Forelimb muscle (tissue), 1 donor: Measurements from ENCODE around the gene RIMS1. TPM values are rescaled to one million over a fixed set of nuclear protein-coding genes. Genes with fewer than 3 reads are reported as not detected.

Source experiments
- DNase-seq: peaks from one replicate; pipeline ENCODE4 v3.0.0-alpha.2; 2013; ENCODE audit warnings: low read depth
- polyA plus RNA-seq: library from polyadenylated mRNA; unstranded; fragments of 120-200 nt; gene quantifications from one replicate; pipeline ENCODE4 v1.2.1, GENCODE V29; 2013; ENCODE audit not compliant: insufficient read length

The RIMS1 gene, protein sequence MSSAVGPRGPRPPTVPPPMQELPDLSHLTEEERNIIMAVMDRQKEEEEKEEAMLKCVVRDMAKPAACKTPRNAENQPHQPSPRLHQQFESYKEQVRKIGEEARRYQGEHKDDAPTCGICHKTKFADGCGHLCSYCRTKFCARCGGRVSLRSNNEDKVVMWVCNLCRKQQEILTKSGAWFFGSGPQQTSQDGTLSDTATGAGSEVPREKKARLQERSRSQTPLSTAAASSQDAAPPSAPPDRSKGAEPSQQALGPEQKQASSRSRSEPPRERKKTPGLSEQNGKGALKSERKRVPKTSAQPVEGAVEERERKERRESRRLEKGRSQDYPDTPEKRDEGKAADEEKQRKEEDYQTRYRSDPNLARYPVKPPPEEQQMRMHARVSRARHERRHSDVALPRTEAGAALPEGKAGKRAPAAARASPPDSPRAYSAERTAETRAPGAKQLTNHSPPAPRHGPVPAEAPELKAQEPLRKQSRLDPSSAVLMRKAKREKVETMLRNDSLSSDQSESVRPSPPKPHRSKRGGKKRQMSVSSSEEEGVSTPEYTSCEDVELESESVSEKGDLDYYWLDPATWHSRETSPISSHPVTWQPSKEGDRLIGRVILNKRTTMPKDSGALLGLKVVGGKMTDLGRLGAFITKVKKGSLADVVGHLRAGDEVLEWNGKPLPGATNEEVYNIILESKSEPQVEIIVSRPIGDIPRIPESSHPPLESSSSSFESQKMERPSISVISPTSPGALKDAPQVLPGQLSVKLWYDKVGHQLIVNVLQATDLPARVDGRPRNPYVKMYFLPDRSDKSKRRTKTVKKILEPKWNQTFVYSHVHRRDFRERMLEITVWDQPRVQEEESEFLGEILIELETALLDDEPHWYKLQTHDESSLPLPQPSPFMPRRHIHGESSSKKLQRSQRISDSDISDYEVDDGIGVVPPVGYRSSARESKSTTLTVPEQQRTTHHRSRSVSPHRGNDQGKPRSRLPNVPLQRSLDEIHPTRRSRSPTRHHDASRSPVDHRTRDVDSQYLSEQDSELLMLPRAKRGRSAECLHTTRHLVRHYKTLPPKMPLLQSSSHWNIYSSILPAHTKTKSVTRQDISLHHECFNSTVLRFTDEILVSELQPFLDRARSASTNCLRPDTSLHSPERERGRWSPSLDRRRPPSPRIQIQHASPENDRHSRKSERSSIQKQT (N-terminal part only)
- 0.75 TPM for polyA plus RNA-seq

DNA sequence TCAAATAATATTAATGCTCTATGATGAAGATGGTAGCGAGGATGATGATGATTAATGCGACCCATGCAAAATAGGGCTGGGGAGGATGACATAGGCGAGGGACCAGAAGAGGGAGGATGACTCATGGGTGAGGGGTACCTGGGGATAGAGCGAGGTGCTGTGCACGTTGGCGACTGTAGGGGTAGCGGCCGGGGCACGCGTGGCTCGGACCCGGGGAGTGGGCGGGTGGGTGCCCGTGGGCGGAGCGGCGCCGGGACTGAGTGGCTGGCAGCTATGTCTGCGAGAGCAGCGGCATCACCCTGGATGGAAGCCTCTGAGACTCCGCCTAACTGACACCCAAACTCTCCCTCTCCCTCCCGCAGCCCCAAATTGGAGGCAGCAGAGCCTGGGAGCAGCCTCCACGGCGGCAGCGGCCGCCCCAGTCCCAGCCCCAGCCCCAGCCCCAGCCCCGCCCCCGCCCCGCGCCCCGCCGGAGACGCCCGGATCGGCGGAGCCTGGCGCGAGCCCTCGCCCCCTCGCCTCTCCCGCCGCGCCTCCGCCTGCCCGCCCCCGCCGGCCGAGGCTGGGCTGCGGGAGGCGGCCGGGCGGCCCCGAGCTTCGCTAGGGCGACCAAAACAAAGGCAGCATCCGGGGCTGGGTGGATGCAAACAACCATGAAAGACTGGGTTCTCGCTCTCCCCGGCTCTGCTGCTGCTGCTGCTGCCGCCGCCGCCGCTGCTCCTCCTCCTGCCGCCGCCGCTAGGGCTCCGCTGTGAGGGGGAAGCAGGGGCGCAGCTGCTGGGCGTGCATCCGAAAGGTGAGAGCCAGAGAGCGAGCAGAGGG lies at the start of gene RIMS1:
Gene RIMS1 (plus strand): TSS at position 367 of the 822 bp plus-strand sequence. CDS start 474 bp downstream, outside the sequence.
- no peak for DNase-seq

DNA sequence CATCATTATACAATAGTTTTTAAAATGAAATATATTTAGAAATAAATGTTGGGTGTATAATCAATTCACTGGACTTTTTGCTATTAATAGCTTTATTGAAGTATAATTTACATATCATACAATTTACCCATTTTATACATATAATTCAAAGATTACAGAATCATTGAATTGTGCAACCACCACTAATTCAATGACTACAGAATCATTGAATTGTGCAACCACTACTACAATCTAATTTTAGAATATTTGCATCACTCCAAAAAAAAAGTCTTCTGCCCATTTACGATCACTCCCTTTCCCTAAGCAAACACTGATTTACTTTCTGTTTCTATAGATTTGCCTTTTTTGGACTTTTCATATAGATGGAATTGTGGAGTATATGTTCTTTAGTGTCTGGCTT lies 35.1 kb upstream of the RIMS1 start:
- DNase-seq, result no peak

DNA sequence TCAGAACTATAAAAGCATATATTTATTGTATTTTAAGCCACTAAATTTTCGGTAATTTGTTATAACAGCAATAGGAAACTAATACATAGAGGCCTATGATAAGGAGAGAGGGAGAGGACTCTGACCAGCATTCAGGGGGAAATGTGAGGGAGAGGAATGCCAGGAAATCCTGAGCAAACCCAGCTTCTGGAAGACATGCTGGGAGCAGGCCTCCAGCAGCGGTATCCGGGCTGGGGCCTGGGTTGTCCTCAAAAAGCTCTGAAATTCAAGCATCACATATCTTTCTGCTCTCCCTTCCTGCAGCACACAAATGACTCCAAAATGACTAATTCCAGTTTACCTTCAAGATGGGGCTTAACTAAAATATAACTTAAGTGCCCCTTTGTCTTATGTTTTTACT lies 33.4 kb upstream of the RIMS1 start:
- no peak for DNase-seq

- DNase-seq, result no peak
These were observed 30.9 kb upstream of the RIMS1 start for GRCh38 chr6:71855406-71855805.

DNA sequence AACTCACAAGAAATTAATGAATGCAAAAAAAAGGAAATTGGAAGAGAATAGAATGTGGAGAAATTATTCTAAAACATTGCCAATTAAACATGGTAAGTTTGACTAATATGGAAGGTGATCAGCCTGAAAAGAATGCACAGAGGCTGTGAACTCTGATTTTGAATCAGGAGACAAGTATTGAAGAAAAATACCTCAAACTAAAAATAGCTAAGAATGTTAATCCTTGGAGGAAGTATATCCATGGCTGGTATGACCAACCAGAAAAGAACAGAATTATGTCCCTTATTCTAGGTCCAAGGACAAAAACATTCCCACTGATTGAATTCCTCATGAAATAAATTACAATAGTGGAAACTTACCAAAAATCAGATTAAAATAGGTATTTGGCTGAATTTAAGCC lies 7.3 kb upstream of the RIMS1 start:
- DNase-seq, result no peak

- DNase-seq, result no peak
These were observed 825 bp downstream of the RIMS1 start for GRCh38 chr6:71887006-71887743.

GRCh38 chr6:71887744-71888230 lies 1.4 kb downstream of the RIMS1 start:
- no peak for DNase-seq

DNA sequence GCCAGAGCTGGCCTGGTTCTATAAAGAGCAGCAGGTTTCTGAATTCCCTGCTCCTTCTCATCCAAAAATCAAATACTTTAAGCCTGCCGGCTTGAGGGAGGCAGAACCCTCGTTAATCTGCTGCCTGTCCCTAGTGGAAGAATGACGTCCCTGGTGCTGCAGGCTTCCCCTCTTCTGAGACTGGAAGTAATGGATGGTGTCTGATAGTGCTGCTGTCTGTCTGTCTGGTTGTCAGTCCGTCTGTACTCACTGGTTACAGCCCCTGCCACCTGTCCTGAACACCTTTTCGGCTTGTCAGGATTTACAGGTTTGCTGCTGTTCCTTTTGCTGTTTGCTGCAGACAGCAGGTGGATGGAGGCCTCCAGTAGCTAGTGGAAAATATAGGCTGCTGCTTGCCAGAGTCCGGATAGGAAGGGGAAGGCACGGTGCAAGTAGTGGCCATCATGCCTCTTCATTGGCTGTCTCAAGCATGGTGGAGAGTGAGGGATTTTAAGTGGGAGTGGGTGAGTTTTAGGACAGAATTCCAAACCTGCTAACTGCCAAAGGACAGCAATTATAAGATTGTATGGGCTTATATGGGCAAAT lies 2.5 kb downstream of the RIMS1 start:
- no peak for DNase-seq

DNA sequence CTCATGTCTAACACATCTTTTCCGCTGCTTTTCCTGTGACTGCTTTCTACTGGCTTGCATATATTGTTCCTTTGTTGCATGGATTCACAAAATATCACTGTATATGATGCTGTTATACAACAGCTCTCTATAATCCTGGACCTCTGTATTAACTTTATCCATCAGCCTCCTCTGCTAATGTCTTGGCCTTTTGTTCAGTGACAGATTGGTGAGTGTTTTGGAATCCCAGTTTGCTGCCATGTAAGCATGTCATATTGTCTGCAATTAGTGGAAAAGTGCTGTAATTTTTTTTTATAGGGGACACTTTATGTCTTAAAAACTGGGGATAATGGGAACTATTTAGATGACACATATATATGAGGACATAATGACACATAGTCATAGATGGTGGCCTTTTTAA lies 3.0 kb downstream of the RIMS1 start:
- DNase-seq, result no peak

DNA sequence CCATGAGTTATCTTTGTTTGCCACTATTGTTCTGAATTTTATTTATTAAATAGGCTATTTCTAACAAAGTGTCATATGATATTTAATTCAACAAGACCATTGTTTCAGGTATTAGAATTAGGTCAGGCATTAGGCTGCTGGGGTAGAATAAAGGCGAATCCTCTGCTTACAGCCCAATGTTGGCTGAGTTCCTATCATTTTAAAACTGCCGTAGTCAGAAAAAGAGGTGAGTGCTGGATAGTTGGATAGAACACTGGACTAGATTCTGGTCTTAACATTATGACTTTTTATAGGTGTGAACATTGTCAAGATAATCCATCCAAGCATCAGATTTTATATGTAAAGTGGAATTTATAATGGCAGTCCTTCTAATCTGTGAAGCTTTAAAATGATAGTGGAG lies 6.3 kb downstream of the RIMS1 start:
- DNase-seq, result no peak

DNA sequence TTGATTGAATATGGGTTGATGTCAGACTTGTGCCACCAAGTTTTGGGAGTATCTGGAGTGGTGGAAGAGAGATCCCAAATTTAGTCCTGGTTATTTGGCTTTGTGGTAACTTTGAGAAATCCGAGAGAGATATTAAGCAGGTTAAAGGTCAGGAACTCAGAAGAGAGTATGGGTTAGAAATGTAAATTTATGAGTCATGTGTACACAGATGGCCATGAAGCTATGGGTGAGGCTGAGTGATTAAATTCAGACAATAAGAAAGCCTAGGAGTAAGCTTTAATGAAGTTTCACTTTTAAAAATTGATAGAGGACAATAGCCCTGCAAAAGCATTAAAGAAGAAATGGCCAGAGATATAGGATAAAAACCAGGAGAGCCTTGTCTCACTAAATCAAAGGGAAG lies 14.3 kb downstream of the RIMS1 start:
- no peak for DNase-seq

GRCh38 chr6:71902261-71902660 lies 15.9 kb downstream of the RIMS1 start:
- DNase-seq, result no peak

DNA sequence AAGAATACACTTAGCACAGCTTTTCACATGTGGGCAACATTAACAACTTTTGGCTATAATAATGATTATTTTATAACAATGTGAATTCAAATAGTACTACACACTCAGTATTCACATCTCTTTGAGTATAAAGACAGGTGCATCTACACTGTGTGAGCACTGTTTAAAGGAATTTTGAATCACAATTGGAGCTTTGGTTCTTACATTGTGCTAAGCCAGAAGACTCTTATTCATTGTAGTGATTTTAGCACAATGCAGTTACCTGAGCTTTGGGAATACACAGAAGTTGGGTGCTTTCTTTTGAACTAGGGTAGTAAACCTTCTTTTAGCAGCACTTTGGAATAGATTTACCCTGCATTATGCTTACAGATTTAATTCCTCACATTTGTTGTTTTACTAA lies 20.5 kb downstream of the RIMS1 start:
- DNase-seq, result no peak

GRCh38 chr6:71908162-71908765 lies 21.9 kb downstream of the RIMS1 start:
- DNase-seq, result no peak

- DNase-seq, result no peak
These were observed 27.3 kb downstream of the RIMS1 start for GRCh38 chr6:71913444-71914234.

DNA sequence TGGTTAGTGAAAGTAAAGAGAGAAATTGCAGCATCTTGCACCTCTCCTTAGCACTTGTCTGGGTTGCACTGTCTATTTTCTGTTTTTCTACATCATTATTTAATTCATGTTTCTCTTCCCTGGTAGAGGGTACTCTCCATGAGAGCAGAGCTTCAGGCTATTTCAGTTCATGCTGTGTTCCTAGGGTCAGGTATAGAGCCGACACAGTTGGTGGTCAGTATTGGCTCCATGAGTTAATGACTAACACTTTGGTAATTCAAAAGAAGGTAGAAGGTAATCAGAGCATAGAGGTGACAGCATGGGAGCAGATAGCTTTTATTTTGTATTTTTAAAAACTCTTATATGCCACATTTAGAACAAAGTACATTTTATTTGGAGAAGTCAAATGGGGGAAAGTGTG lies 42.7 kb downstream of the RIMS1 start:
- DNase-seq, result no peak

DNA sequence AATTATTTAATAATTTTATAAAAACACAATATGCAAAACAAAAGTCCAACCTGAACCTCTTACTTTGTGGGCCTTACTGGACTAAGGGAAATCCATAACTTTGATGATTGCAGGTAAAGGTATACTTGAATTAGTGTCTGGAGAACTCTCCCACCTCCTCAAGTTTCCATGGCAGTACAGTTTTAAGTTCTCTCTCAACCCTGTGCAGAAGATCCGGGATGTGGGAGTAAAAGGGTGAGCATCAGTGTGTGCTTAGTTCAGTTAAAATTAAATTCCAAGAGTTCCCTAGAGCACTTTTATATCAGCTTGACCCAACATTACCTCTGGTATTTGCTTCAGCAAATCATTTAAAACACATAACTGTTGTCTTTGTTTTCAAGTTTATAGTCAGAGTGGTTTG lies 47.5 kb downstream of the RIMS1 start:
- no peak for DNase-seq

- DNase-seq, result no peak
These were observed 79.1 kb downstream of the RIMS1 start for GRCh38 chr6:71965404-71965803.

DNA sequence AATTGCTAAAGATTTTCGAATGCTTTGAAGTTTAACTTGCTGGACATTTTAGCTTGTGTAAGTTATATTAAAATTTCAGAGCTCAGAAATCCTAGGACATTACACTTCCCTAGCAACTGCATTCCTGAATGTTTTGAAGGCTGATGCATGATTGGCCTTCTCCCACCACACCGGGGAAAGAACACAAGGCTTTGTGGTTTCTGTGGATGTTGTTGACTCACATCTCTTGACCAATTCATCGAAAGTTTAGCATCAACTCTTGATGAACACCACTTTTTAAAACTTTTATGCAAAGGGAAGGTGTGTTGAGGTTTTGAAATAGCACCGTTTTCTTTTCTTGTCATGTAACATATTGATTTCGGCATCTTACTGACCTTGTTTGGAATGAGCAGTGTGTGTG lies 81.1 kb downstream of the RIMS1 start:
- no peak for DNase-seq
